Activated CD4-positive, alpha-beta T cell treated with anti-CD3 and anti-CD28 coated beads for 36 hours (primary cell): ENCODE results near the gene NSG2. TPM values are rescaled to one million over a fixed set of nuclear protein-coding genes. Genes with fewer than 3 reads are reported as not detected.
"Not testable (repeated sequence)": the region's sequence is repeated elsewhere in the genome, so short reads cannot be mapped to it uniquely, and the experiment has no call there.

Experiments used
- ATAC-seq: fragments of 200-7000 bp; cut with Tn5 transposase; one replicate; pipeline ENCODE4 v1.10.0; 2021; ENCODE audit warnings: mild to moderate bottlenecking, moderate library complexity
- CTCF ChIA-PET: fragments of 350-600 bp; sonication (Branson Sonifier 250); formaldehyde crosslinking; loops from one replicate; lab custom pipeline; 2021; ENCODE audit warnings: antibody characterized with exemption; lab: Charles Lee
- POLR2A ChIA-PET: fragments of 350-600 bp; sonication (Branson Sonifier 250); formaldehyde crosslinking; loops from one replicate; lab custom pipeline; 2021; ENCODE audit warnings: antibody characterized with exemption, inconsistent platforms; lab: Charles Lee
- DNase-seq: peaks from one replicate; pipeline ENCODE4 v3.0.0-alpha.2; 2020
- H3K27ac Mint-ChIP-seq: one replicate; pipeline ENCODE4 v1.8.0; 2021; ENCODE audit warnings: mixed read lengths
- H3K27me3 Mint-ChIP-seq: one replicate; pipeline ENCODE4 v1.8.0; 2021; ENCODE audit warnings: mixed read lengths
- H3K36me3 Mint-ChIP-seq: one replicate; pipeline ENCODE4 v1.8.0; 2021; ENCODE audit warnings: low read depth, mixed read lengths
- H3K4me1 Mint-ChIP-seq: one replicate; pipeline ENCODE4 v1.8.0; 2021; ENCODE audit warnings: mixed read lengths
- H3K4me3 Mint-ChIP-seq: one replicate; pipeline ENCODE4 v1.8.0; 2021; ENCODE audit warnings: mild to moderate bottlenecking, moderate library complexity, mixed read lengths
- H3K9me3 Mint-ChIP-seq: one replicate; pipeline ENCODE4 v1.8.0; 2021; ENCODE audit warnings: low read depth, mixed read lengths
- intact Hi-C, 2 experiments: fragments of 100-400 bp; cut with DNase I in 1 of 2; cut with micrococcal nuclease in 1 of 2; formaldehyde crosslinking; loops; one replicate each; pipeline versions ENCODE4 v1.14.2 to v1.15.1; 2022 to 2024; cut with DNase I, micrococcal nuclease
- total RNA-seq, 2 experiments: library from RNA; stranded (reverse); gene quantifications; one replicate each; pipeline ENCODE4 v1.2.3, GENCODE V29; 2021

NSG2 gene
- total RNA-seq, 2 experiments from 2014 or later: not detected

GRCh38 chr5:174145091-174145490 lies 99.6 kb downstream of the NSG2 start:
- H3K36me3 Mint-ChIP-seq: no peaks in the 10 kb centered on the region
- no peak overlapping the region for H3K4me3 Mint-ChIP-seq
- ChIA-PET CTCF (interaction anchor here (0.7 to 0.9 kb wide), 2 partner anchors 13 to 124 kb away, joined by 3 to 4 read pairs; no protein-coding TSS in a partner anchor), POLR2A (no interaction called here)
- H3K27me3 Mint-ChIP-seq: peaks cover 8% of the 10 kb centered on the region
- H3K9me3 Mint-ChIP-seq: no peaks in the 10 kb centered on the region
- intact Hi-C loops: no loop called here
- DNase-seq (no peak), ATAC-seq (no peak)
- peaks cover 4% of the 10 kb centered on the region for H3K4me1 Mint-ChIP-seq
- H3K27ac Mint-ChIP-seq: peak overlapping the region; percentile 18

DNA sequence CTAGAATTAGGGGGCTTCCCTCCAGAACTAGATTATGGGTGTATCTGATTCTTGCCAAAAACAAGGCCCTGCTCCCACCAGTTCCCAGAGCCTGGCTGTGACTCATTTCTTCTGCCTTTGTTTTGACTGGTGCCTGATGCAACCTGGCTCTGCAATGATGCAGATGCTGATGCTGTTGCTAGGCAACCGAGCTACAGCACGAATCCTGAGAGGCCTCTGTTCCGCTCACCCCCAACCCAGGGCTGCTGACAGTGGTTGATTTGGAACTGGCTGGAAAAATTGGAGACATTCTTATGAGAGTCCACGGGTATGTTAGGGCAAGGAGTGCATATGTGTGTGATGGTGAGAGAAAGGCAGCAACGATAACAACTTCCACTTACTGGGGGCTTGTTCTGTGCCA lies 100.3 kb downstream of the NSG2 start:
- ChIA-PET POLR2A (no interaction called here), CTCF (interaction anchor here (0.7 to 0.9 kb wide), 2 partner anchors 12 to 125 kb away, joined by 3 to 4 read pairs; no protein-coding TSS in a partner anchor)
- peak; percentile 76 for DNase-seq
- Mint-ChIP-seq H3K9me3 (no peaks in the 10 kb centered on the region), H3K4me3 (no peak overlapping the region), H3K27ac (no peak overlapping the region), H3K4me1 (peaks cover 4% of the 10 kb centered on the region), H3K36me3 (no peaks in the 10 kb centered on the region), H3K27me3 (peaks cover 8% of the 10 kb centered on the region)
- peak; percentile 95 for ATAC-seq
- intact Hi-C loops: no loop called here

DNA sequence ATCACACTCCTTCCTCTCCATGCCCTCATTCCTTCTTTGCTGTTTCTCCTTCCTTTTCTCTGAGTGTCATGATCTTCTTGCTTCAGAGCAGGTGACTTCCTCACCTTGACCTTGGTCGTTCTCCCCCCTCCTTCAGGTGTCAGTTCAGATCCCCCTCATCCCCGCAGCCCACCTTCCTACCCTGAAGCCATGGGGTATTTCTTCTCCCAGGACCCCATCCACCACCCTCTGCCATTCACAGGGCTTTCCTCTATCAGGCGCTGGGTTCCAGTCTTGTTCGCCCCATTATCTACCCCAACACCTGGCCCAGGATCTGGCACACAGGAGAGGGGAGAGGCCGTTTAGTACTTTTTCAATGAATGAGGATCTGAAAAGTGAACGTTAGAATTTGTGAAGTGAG lies 101.0 kb downstream of the NSG2 start:
- ChIA-PET POLR2A (no interaction called here), CTCF (no interaction called here)
- DNase-seq (no peak), ATAC-seq (no peak)
- Mint-ChIP-seq H3K4me1 (peaks cover 4% of the 10 kb centered on the region), H3K36me3 (no peaks in the 10 kb centered on the region), H3K9me3 (no peaks in the 10 kb centered on the region), H3K27me3 (peaks cover 8% of the 10 kb centered on the region), H3K4me3 (no peak overlapping the region), H3K27ac (no peak overlapping the region)
- intact Hi-C loops: no loop called here

GRCh38 chr5:174147012-174147411 lies 101.5 kb downstream of the NSG2 start:
- H3K9me3 Mint-ChIP-seq, H3K4me3 Mint-ChIP-seq, H3K36me3 Mint-ChIP-seq, DNase-seq, H3K27me3 Mint-ChIP-seq, ATAC-seq, H3K4me1 Mint-ChIP-seq, CTCF ChIA-PET, intact Hi-C loops, H3K27ac Mint-ChIP-seq: not testable (repeated sequence)
- POLR2A ChIA-PET: interaction anchor here (0.6 kb wide), 1 partner anchor 314 kb away, joined by 3 read pairs; no protein-coding TSS in a partner anchor

- ATAC-seq: no peak
- intact Hi-C loops: no loop called here
- ChIA-PET POLR2A (interaction anchor here (0.6 kb wide), 1 partner anchor 314 kb away, joined by 3 read pairs; no protein-coding TSS in a partner anchor), CTCF (no interaction called here)
- H3K27ac Mint-ChIP-seq: no peak overlapping the region
- no peak for DNase-seq
- no peaks in the 10 kb centered on the region for H3K9me3 Mint-ChIP-seq
- H3K36me3 Mint-ChIP-seq: no peaks in the 10 kb centered on the region
- no peak overlapping the region for H3K4me3 Mint-ChIP-seq
- peaks cover 8% of the 10 kb centered on the region for H3K27me3 Mint-ChIP-seq
- peaks cover 4% of the 10 kb centered on the region for H3K4me1 Mint-ChIP-seq
Measured at GRCh38 chr5:174147551-174147950, 102.0 kb downstream of the NSG2 start.

GRCh38 chr5:174148721-174149120 lies 103.2 kb downstream of the NSG2 start:
- Mint-ChIP-seq H3K27ac (no peak overlapping the region), H3K4me1 (peaks cover 4% of the 10 kb centered on the region), H3K27me3 (peaks cover 8% of the 10 kb centered on the region), H3K36me3 (no peaks in the 10 kb centered on the region), H3K9me3 (no peaks in the 10 kb centered on the region), H3K4me3 (no peak overlapping the region)
- ChIA-PET CTCF (no interaction called here), POLR2A (no interaction called here)
- ATAC-seq (no peak), DNase-seq (no peak)
- intact Hi-C loops: no loop called here

DNA sequence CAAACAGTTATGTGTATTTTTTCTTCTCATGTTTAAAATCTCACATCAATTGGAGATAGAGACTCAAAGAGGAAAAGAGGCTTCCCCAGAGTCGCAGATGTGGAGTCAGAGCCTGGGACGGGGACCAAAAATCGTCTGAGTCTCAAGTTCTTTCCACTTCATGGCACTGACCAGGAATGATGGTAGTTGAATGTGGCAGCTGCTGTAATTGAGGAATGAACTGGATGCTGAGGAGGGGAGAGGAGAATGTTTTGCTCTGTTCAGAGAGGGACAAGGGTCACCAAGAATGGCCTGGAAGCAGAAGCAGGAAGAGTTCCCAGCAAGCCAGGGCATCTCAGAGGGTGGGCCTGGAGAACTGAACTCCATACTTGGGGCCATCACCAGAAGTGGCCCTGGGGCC lies 103.9 kb downstream of the NSG2 start:
- ChIA-PET CTCF (no interaction called here), POLR2A (no interaction called here)
- intact Hi-C loops: no loop called here
- peaks cover 4% of the 10 kb centered on the region for H3K4me1 Mint-ChIP-seq
- DNase-seq: no peak
- no peak overlapping the region for H3K27ac Mint-ChIP-seq
- H3K9me3 Mint-ChIP-seq: peaks cover 2% of the 10 kb centered on the region
- no peaks in the 10 kb centered on the region for H3K36me3 Mint-ChIP-seq
- no peak for ATAC-seq
- H3K4me3 Mint-ChIP-seq: no peak overlapping the region
- peaks cover 8% of the 10 kb centered on the region for H3K27me3 Mint-ChIP-seq

GRCh38 chr5:174149989-174150388 lies 104.5 kb downstream of the NSG2 start:
- H3K4me3 Mint-ChIP-seq: no peak overlapping the region
- peaks cover 4% of the 10 kb centered on the region for H3K4me1 Mint-ChIP-seq
- no peak overlapping the region for H3K27ac Mint-ChIP-seq
- peaks cover 8% of the 10 kb centered on the region for H3K27me3 Mint-ChIP-seq
- CTCF ChIA-PET: no interaction called here
- ATAC-seq (no peak), DNase-seq (no peak)
- peaks cover 6% of the 10 kb centered on the region for H3K9me3 Mint-ChIP-seq
- H3K36me3 Mint-ChIP-seq: no peaks in the 10 kb centered on the region
- intact Hi-C loops: no loop called here
- POLR2A ChIA-PET: no interaction called here

- ChIA-PET CTCF (no interaction called here), POLR2A (no interaction called here)
- Mint-ChIP-seq H3K27me3 (peaks cover 8% of the 10 kb centered on the region), H3K9me3 (peaks cover 6% of the 10 kb centered on the region), H3K36me3 (no peaks in the 10 kb centered on the region), H3K4me3 (no peak overlapping the region), H3K4me1 (no peaks in the 10 kb centered on the region), H3K27ac (no peak overlapping the region)
- intact Hi-C loops: no loop called here
- ATAC-seq (no peak), DNase-seq (no peak)
Measured at GRCh38 chr5:174151599-174152181, 106.2 kb downstream of the NSG2 start.

DNA sequence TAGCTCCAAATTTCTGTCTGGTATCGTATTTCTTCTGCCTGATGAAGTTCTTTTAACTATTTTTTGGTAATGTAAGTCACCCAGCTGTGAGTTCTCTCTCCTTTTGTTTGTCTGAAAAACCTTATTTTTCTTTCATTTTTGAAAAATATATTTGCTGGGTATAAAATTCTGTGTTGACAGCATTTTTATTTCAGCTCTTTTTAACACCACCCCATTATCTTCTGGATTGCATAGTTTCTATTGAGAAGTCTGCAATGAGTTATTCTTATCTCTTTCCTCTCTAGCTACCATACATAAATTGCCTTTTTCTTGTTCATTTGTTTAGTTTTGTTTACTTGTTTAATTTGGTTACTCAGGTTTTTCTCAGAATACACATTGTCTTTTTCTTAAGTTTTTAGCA lies 109.1 kb downstream of the NSG2 start:
- Mint-ChIP-seq H3K36me3 (no peaks in the 10 kb centered on the region), H3K27me3 (peaks cover 6% of the 10 kb centered on the region), H3K4me1 (no peaks in the 10 kb centered on the region), H3K4me3 (no peak overlapping the region), H3K9me3 (peaks cover 9% of the 10 kb centered on the region), H3K27ac (no peak overlapping the region)
- ATAC-seq: no peak
- DNase-seq: no peak
- intact Hi-C loops: no loop called here
- ChIA-PET CTCF (no interaction called here), POLR2A (no interaction called here)

GRCh38 chr5:174155281-174155680 lies 109.8 kb downstream of the NSG2 start:
- no peak for DNase-seq
- Mint-ChIP-seq H3K4me3 (no peak overlapping the region), H3K9me3 (peaks cover 9% of the 10 kb centered on the region), H3K27ac (no peak overlapping the region), H3K36me3 (no peaks in the 10 kb centered on the region), H3K27me3 (peaks cover 6% of the 10 kb centered on the region), H3K4me1 (no peaks in the 10 kb centered on the region)
- intact Hi-C loops: no loop called here
- CTCF ChIA-PET: no interaction called here
- ATAC-seq: no peak
- POLR2A ChIA-PET: no interaction called here

DNA sequence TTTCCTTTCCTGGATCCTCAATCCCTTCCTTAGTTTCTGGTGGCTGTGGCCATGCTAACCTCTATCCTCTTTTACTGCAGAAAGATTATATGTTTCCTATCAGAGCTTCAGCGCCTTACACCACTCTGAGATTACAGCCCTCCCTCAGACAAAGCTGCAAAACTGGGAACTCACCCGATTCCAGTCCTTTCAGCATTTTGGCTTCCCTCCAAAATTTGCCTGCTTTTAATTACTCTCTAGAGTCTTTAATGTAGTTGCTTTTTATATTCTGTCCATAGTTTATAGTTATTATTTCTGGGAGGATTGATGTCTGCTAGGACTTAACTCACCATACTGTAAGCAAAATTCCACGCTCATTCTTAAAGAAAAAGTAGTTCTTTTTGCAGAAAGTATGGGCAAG lies 110.2 kb downstream of the NSG2 start:
- Mint-ChIP-seq H3K27ac (no peak overlapping the region), H3K27me3 (peaks cover 6% of the 10 kb centered on the region), H3K9me3 (peaks cover 9% of the 10 kb centered on the region), H3K36me3 (no peaks in the 10 kb centered on the region), H3K4me1 (no peaks in the 10 kb centered on the region), H3K4me3 (no peak overlapping the region)
- CTCF ChIA-PET: no interaction called here
- DNase-seq (no peak), ATAC-seq (no peak)
- intact Hi-C loops: no loop called here
- POLR2A ChIA-PET: no interaction called here
